Measurements from ENCODE around the gene RASA3.

- no peak for TF ChIP-seq EZH2phosphoT487 (IDR thresholded peaks at IDR 0.05; ENCODE audit: borderline replicate concordance, low read length)
- TF ChIP-seq, protein P1, sequence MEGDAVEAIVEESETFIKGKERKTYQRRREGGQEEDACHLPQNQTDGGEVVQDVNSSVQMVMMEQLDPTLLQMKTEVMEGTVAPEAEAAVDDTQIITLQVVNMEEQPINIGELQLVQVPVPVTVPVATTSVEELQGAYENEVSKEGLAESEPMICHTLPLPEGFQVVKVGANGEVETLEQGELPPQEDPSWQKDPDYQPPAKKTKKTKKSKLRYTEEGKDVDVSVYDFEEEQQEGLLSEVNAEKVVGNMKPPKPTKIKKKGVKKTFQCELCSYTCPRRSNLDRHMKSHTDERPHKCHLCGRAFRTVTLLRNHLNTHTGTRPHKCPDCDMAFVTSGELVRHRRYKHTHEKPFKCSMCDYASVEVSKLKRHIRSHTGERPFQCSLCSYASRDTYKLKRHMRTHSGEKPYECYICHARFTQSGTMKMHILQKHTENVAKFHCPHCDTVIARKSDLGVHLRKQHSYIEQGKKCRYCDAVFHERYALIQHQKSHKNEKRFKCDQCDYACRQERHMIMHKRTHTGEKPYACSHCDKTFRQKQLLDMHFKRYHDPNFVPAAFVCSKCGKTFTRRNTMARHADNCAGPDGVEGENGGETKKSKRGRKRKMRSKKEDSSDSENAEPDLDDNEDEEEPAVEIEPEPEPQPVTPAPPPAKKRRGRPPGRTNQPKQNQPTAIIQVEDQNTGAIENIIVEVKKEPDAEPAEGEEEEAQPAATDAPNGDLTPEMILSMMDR (conservative IDR thresholded peaks at IDR 0.05; ENCODE audit: low read depth, low read length) = no peak
Observed at GRCh38 chr13:113995051-113995601, 137.3 kb downstream of the RASA3 start.
